IPS-20b (cell line): Measurements from ENCODE around the gene HDAC9.

Source experiments
- H3K27ac ChIP-seq: one replicate; pipeline ENCODE4 v1.5.1; 2013; ENCODE audit warnings: low read length
- H3K27me3 ChIP-seq: 2 replicates; pipeline ENCODE4 v1.6.1; 2013; ENCODE audit warnings: mild to moderate bottlenecking, low read length, inconsistent platforms; ENCODE audit not compliant: insufficient read depth
- H3K36me3 ChIP-seq: 2 replicates; pipeline ENCODE4 v1.6.1; 2013; ENCODE audit warnings: low read depth, mild to moderate bottlenecking, inconsistent platforms, low read length, moderate library complexity; ENCODE audit not compliant: insufficient read depth
- H3K4me1 ChIP-seq: 2 replicates; pipeline ENCODE4 v1.6.1; 2013; ENCODE audit warnings: mild to moderate bottlenecking, control low read depth, inconsistent platforms, low read length, moderate library complexity; ENCODE audit not compliant: insufficient read depth
- H3K4me3 ChIP-seq: 2 replicates; pipeline ENCODE4 v1.5.1; 2013; ENCODE audit warnings: mild to moderate bottlenecking, low read length, inconsistent platforms
- H3K9ac ChIP-seq: 2 replicates; pipeline ENCODE4 v1.6.1; 2013; ENCODE audit warnings: low read depth, mild to moderate bottlenecking, inconsistent platforms, low read length, moderate library complexity
- H3K9me3 ChIP-seq: 2 replicates; pipeline ENCODE4 v1.6.1; 2013; ENCODE audit warnings: mild to moderate bottlenecking, low read depth, low read length, inconsistent platforms; ENCODE audit not compliant: insufficient read depth

The HDAC9 gene

GRCh38 chr7:18530224-18531179, 35.0 kb downstream of the HDAC9 start:
- Histone ChIP-seq H3K27ac (no peak overlapping the region), H3K9ac (no peak overlapping the region), H3K36me3 (no peaks in the 10 kb centered on the region), H3K9me3 (no peaks in the 10 kb centered on the region), H3K4me1 (peaks cover 5% of the 10 kb centered on the region), H3K4me3 (no peak overlapping the region), H3K27me3 (no peaks in the 10 kb centered on the region)

GRCh38 chr7:18531539-18531938, 36.0 kb downstream of the HDAC9 start:
- Histone ChIP-seq H3K27me3 (no peaks in the 10 kb centered on the region), H3K9me3 (no peaks in the 10 kb centered on the region), H3K9ac (no peak overlapping the region), H3K4me3 (no peak overlapping the region), H3K4me1 (peaks cover 10% of the 10 kb centered on the region), H3K36me3 (no peaks in the 10 kb centered on the region), H3K27ac (no peak overlapping the region)

GRCh38 chr7:18532813-18533212, 37.3 kb downstream of the HDAC9 start:
- Histone ChIP-seq H3K36me3 (no peaks in the 10 kb centered on the region), H3K9ac (no peak overlapping the region), H3K4me1 (peaks cover 10% of the 10 kb centered on the region), H3K4me3 (no peak overlapping the region), H3K27ac (no peak overlapping the region), H3K27me3 (no peaks in the 10 kb centered on the region), H3K9me3 (no peaks in the 10 kb centered on the region)

GRCh38 chr7:18534481-18534880, 38.9 kb downstream of the HDAC9 start:
- Histone ChIP-seq H3K4me3 (no peak overlapping the region), H3K27me3 (no peaks in the 10 kb centered on the region), H3K27ac (no peak overlapping the region), H3K9me3 (no peaks in the 10 kb centered on the region), H3K36me3 (no peaks in the 10 kb centered on the region), H3K4me1 (peaks cover 10% of the 10 kb centered on the region), H3K9ac (no peak overlapping the region)

GRCh38 chr7:18535810-18536415, 40.4 kb downstream of the HDAC9 start:
- H3K4me3 ChIP-seq, result no peak overlapping the region
- peaks cover 12% of the 10 kb centered on the region for H3K4me1 ChIP-seq
- H3K9me3 ChIP-seq, result no peaks in the 10 kb centered on the region
- H3K27me3 ChIP-seq, result no peaks in the 10 kb centered on the region
- H3K9ac ChIP-seq, result no peak overlapping the region
- no peak overlapping the region for H3K27ac ChIP-seq
- no peaks in the 10 kb centered on the region for H3K36me3 ChIP-seq

- H3K9ac ChIP-seq, result no peak overlapping the region
- H3K4me1 ChIP-seq, result peaks cover 13% of the 10 kb centered on the region
- no peaks in the 10 kb centered on the region for H3K9me3 ChIP-seq
- H3K27ac ChIP-seq, result no peak overlapping the region
- no peak overlapping the region for H3K4me3 ChIP-seq
- no peaks in the 10 kb centered on the region for H3K27me3 ChIP-seq
- H3K36me3 ChIP-seq, result no peaks in the 10 kb centered on the region
These were observed 40.9 kb downstream of the HDAC9 start for GRCh38 chr7:18536486-18536885.

- Histone ChIP-seq H3K4me1 (peaks cover 13% of the 10 kb centered on the region), H3K9ac (no peak overlapping the region), H3K27me3 (no peaks in the 10 kb centered on the region), H3K4me3 (no peak overlapping the region), H3K27ac (no peak overlapping the region), H3K9me3 (no peaks in the 10 kb centered on the region), H3K36me3 (no peaks in the 10 kb centered on the region)
These were observed 43.2 kb downstream of the HDAC9 start for GRCh38 chr7:18538554-18539250.

GRCh38 chr7:18540396-18540795, 44.8 kb downstream of the HDAC9 start:
- H3K27ac ChIP-seq, result no peak overlapping the region
- no peaks in the 10 kb centered on the region for H3K27me3 ChIP-seq
- H3K4me1 ChIP-seq, result peaks cover 8% of the 10 kb centered on the region
- no peaks in the 10 kb centered on the region for H3K9me3 ChIP-seq
- no peaks in the 10 kb centered on the region for H3K36me3 ChIP-seq
- no peak overlapping the region for H3K9ac ChIP-seq
- H3K4me3 ChIP-seq, result no peak overlapping the region

GRCh38 chr7:18541181-18541870, 45.8 kb downstream of the HDAC9 start:
- no peak overlapping the region for H3K4me3 ChIP-seq
- no peaks in the 10 kb centered on the region for H3K27me3 ChIP-seq
- no peaks in the 10 kb centered on the region for H3K36me3 ChIP-seq
- H3K4me1 ChIP-seq, result peaks cover 3% of the 10 kb centered on the region
- no peak overlapping the region for H3K9ac ChIP-seq
- no peaks in the 10 kb centered on the region for H3K9me3 ChIP-seq
- no peak overlapping the region for H3K27ac ChIP-seq

GRCh38 chr7:18541871-18542212, 46.3 kb downstream of the HDAC9 start:
- no peaks in the 10 kb centered on the region for H3K36me3 ChIP-seq
- no peak overlapping the region for H3K9ac ChIP-seq
- H3K4me3 ChIP-seq, result no peak overlapping the region
- no peaks in the 10 kb centered on the region for H3K9me3 ChIP-seq
- no peak overlapping the region for H3K27ac ChIP-seq
- H3K4me1 ChIP-seq, result peaks cover 3% of the 10 kb centered on the region
- no peaks in the 10 kb centered on the region for H3K27me3 ChIP-seq

- Histone ChIP-seq H3K27me3 (no peaks in the 10 kb centered on the region), H3K9me3 (no peaks in the 10 kb centered on the region), H3K27ac (no peak overlapping the region), H3K9ac (no peak overlapping the region), H3K36me3 (no peaks in the 10 kb centered on the region), H3K4me1 (peaks cover 5% of the 10 kb centered on the region; the same call in 1 of the 2 replicates), H3K4me3 (no peak overlapping the region)
These were observed 51.0 kb downstream of the HDAC9 start for GRCh38 chr7:18546576-18546975.
